ENCODE data around the gene BCAS3.

The BCAS3 gene

DNA sequence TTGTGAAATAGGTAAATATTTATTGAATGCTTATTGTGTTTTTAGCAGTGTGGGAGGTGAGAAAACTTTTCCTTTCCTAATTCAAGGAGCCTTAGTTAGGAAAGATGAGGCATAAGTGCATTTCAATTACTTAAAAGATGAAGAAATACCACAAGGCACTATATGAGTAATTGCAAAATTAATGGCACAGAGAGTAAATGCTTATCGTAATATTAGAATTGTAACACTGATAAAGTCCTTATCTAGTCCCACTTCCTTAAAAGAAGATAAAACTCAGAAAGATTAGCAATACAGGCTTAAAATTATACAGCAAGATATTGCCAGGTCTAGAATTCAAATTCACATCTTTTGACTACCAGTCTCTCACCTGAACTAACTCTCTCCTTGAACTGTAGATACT is 489.4 kb downstream of the BCAS3 start:
- H3K9me3 Mint-ChIP-seq = peaks cover 12% of the 10 kb centered on the region
- no peak overlapping the region for H3K27ac Mint-ChIP-seq
- DNase-seq = no peak
- H3K4me1 Mint-ChIP-seq = peaks cover 31% of the 10 kb centered on the region
- H3K27me3 Mint-ChIP-seq (ENCODE audit: low read depth, poor library complexity) = no peaks in the 10 kb centered on the region
- TF ChIP-seq, protein P1, sequence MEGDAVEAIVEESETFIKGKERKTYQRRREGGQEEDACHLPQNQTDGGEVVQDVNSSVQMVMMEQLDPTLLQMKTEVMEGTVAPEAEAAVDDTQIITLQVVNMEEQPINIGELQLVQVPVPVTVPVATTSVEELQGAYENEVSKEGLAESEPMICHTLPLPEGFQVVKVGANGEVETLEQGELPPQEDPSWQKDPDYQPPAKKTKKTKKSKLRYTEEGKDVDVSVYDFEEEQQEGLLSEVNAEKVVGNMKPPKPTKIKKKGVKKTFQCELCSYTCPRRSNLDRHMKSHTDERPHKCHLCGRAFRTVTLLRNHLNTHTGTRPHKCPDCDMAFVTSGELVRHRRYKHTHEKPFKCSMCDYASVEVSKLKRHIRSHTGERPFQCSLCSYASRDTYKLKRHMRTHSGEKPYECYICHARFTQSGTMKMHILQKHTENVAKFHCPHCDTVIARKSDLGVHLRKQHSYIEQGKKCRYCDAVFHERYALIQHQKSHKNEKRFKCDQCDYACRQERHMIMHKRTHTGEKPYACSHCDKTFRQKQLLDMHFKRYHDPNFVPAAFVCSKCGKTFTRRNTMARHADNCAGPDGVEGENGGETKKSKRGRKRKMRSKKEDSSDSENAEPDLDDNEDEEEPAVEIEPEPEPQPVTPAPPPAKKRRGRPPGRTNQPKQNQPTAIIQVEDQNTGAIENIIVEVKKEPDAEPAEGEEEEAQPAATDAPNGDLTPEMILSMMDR (IDR thresholded peaks at IDR 0.05) = no peak
- no peak overlapping the region for H3K4me3 Mint-ChIP-seq
- H3K36me3 Mint-ChIP-seq (ENCODE audit: low read depth) = peaks cover 26% of the 10 kb centered on the region

DNA sequence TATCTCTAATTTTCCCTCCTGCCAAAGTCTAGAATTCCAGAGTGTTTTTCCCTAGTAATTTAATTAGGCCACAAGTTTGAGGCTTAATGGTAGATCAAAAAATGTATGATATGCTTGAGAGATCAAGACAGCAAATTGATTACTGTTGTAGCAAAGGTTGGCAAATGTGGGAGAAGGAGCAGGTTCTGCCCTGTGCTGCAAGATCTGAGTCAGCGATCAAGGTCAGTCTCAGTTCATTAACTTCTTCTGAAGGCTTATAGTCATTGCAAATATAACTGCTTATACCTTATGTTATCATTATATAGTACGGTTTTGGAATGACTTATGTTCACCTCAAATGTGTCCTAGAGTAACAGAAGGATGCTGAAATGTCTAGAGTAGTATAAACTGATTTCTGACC is 490.9 kb downstream of the BCAS3 start:
- TF ChIP-seq, protein P1 (IDR thresholded peaks at IDR 0.05) = no peak
- H3K27ac Mint-ChIP-seq = no peak overlapping the region
- H3K4me3 Mint-ChIP-seq = no peak overlapping the region
- H3K36me3 Mint-ChIP-seq (ENCODE audit: low read depth) = peaks cover 29% of the 10 kb centered on the region
- H3K27me3 Mint-ChIP-seq (ENCODE audit: low read depth, poor library complexity) = no peaks in the 10 kb centered on the region
- DNase-seq = no peak
- peaks cover 27% of the 10 kb centered on the region for H3K4me1 Mint-ChIP-seq
- H3K9me3 Mint-ChIP-seq = peaks cover 15% of the 10 kb centered on the region

DNA sequence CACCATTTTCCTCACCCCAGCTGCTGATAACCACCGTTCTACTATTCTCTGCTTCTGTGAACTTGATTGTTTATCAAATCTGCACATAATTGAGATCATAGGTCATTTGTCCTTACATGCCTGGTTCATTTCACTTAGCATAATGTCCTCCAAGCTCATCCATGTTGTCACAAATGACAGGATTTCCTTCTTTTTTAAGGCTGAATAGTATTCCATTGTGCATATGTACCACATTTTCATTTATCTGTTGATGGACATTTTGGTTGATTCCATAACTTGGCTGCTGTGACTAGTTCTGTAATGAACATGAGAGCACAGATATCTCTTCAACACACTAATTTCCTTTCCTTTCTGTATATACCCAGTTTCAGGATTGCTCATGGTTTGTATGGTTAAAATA is 496.7 kb downstream of the BCAS3 start:
- peaks cover 3% of the 10 kb centered on the region for H3K9me3 Mint-ChIP-seq
- no peak overlapping the region for H3K27ac Mint-ChIP-seq
- H3K4me3 Mint-ChIP-seq = no peak overlapping the region
- H3K4me1 Mint-ChIP-seq = peaks cover 11% of the 10 kb centered on the region
- TF ChIP-seq, protein P1 (IDR thresholded peaks at IDR 0.05) = no peak
- DNase-seq = no peak
- no peaks in the 10 kb centered on the region for H3K27me3 Mint-ChIP-seq (ENCODE audit: low read depth, poor library complexity)
- H3K36me3 Mint-ChIP-seq (ENCODE audit: low read depth) = peaks cover 23% of the 10 kb centered on the region

DNA sequence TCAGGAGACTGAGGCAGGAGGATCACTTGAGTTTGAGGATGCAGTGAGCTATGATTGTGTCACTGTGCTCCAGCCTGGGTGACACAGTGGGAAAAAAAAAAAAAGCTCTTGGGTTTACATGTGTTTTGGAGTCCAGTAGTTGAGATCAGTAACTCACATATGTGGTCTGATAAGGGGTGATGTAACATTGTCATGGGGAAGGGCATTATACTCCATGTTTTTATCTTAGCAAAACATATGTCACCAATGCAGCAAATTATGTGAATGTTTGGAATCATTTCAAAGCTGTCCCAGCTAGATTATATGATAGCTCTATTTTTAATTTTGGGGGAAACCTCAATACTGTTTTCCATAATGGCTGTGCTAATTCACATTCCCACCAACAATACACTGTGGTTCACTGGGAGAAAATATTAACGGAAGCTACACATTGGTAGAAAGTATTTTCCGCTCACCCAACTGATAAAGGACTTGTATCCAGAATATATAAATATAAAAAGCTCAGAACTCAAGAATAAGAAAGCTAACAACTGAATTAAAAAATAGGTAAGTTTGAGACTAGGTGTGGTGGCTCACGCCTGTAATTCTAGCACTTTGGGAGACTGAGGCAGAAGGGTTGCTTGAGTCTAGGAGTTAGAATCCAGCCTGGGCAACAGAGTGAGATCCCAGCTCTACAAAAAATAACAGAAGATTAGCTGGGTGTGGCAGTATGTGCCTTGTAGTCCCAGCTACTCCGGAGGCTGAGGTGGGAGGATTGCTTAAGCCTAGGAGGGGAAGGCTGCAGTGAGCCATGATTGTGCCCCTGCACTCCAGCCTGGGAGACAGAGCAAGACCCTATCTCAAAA is 497.9 kb downstream of the BCAS3 start:
- Mint-ChIP-seq H3K36me3 (ENCODE audit: low read depth) (peaks cover 20% of the 10 kb centered on the region), H3K27me3 (ENCODE audit: low read depth, poor library complexity) (no peaks in the 10 kb centered on the region), H3K27ac (no peak overlapping the region), H3K9me3 (peaks cover 3% of the 10 kb centered on the region), H3K4me1 (peaks cover 19% of the 10 kb centered on the region), H3K4me3 (no peak overlapping the region)
- no peak for DNase-seq
- TF ChIP-seq, protein P1 (IDR thresholded peaks at IDR 0.05) = no peak

DNA sequence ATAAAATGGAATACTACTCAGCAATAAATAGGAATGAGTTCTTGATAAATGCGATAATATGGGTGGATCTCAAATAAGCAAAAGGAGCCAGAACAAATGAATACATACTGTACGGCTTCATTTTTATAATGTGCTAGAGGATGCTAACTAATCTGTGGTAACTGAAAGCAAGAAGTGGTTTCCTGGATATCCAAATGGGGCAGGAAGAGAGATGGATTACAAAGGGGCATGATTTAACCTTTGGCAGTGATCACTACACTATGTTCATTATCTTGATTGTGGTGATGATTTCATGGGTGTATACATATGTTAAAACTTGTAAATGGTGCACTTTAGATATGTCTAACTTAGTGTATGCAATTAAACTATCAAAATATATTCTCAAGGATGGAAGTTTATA is 499.7 kb downstream of the BCAS3 start:
- peaks cover 19% of the 10 kb centered on the region for H3K4me1 Mint-ChIP-seq
- no peak overlapping the region for H3K4me3 Mint-ChIP-seq
- no peak for DNase-seq
- H3K9me3 Mint-ChIP-seq = no peaks in the 10 kb centered on the region
- no peak overlapping the region for H3K27ac Mint-ChIP-seq
- H3K27me3 Mint-ChIP-seq (ENCODE audit: low read depth, poor library complexity) = no peaks in the 10 kb centered on the region
- peaks cover 4% of the 10 kb centered on the region for H3K36me3 Mint-ChIP-seq (ENCODE audit: low read depth)
- TF ChIP-seq, protein P1 (IDR thresholded peaks at IDR 0.05) = no peak

DNA sequence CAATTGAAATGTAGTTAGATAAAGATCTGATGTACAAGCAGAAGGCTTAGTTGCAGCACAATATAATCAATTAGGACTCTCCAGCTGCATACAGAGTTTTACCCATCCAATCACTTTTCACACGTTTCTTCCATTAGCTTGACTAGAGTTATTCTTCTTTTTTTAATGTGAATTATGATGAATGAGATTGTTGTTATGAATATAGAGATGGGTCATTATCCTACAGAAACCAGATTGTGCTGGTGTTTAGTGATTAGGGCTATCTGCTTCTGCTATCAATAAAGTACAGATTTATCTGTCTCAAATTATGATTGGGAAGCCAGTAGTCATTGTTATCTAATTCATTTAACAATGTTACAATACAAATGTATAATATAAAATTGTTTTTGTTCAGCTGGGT is 500.6 kb downstream of the BCAS3 start:
- no peaks in the 10 kb centered on the region for H3K27me3 Mint-ChIP-seq (ENCODE audit: low read depth, poor library complexity)
- peaks cover 4% of the 10 kb centered on the region for H3K36me3 Mint-ChIP-seq (ENCODE audit: low read depth)
- DNase-seq = no peak
- TF ChIP-seq, protein P1 (IDR thresholded peaks at IDR 0.05) = no peak
- peaks cover 19% of the 10 kb centered on the region for H3K4me1 Mint-ChIP-seq
- H3K9me3 Mint-ChIP-seq = no peaks in the 10 kb centered on the region
- no peak overlapping the region for H3K4me3 Mint-ChIP-seq
- no peak overlapping the region for H3K27ac Mint-ChIP-seq

Data from nephron progenitor cell (in vitro differentiated cells).